HL-60/S4 treated with retinoic acid at 250 ng/mL for 4 days and 3 days (cell line): ENCODE data around the gene KRT5.
"Not testable (repeated sequence)": the region's sequence is repeated elsewhere in the genome, so short reads cannot be mapped to it uniquely, and the experiment has no call there.

ENCODE experiments used
- in situ Hi-C: fragments of 300-500 bp; cut with MboI; formaldehyde crosslinking; loops from 2 replicates; pipeline ENCODE4 v1.7.0; 2022; ENCODE audit warnings: low sequenced_read_pairs

Gene KRT5

DNA sequence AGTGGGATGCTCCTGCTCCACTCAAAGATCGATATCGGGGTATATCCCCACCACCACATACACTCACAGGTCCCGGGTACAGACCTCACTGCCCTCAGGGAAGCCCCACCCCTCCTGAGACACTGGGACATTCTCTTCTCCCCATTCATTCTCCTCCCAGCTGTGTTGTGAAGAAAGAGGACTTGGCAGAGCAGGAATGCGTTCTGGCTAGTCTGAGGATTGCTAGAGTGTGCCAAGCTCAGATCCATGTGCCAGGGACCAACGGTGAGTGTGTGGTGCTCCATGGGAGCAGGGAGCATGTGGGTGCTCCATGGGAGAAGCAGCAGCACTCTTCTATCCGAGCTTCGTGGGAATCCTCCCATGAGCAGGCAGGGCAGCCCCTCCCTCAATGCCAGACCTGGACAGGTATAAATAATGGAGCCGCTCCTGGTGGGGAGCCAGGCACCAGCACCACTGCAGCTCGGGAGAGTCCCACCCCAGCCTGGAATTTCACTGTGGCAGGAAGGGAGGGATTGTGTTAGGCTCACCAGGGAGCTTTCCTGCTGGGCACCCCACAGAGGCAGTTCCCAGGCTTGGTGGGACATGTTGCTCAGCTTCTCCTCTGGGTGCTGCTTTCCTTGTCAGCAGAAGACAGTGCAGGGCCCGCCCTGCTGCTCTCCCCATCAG lies 2.3 kb upstream of the KRT5 start:
- in situ Hi-C loops: no loop called here

DNA sequence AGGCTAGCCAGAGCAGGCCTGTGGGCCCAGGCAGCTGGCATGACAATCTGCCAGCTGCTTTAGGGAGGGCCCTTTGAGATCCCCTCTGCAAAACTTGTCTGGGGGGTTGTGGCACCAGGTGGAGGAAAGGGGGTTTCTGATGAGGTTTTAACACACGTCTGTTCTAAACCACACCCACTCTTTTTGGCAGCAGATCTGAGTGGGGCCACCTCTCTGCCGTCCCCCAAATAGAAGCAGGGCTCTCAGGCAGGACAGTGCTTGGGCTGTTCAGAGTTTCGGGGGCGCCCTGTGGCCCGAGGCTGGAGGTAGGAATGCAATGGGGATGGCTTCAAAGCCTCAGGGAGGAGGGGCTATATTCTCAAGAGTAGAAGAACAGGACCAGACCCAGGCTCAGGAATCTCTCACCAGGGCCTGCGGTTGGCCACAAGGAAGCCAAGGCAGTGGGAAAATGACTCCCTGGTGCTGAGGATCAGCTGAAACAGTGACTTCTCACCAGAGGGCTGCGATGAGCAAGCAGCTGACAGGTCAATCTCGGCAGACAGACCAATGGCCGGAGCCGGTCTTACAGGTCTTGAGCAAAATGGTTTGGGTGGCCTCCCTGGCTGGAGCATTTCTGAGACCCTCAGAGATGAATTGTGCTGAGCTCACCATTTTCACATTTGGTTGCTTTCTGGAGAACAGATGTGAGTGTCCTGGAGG lies 1.5 kb upstream of the KRT5 start:
- in situ Hi-C loops: no loop called here

DNA sequence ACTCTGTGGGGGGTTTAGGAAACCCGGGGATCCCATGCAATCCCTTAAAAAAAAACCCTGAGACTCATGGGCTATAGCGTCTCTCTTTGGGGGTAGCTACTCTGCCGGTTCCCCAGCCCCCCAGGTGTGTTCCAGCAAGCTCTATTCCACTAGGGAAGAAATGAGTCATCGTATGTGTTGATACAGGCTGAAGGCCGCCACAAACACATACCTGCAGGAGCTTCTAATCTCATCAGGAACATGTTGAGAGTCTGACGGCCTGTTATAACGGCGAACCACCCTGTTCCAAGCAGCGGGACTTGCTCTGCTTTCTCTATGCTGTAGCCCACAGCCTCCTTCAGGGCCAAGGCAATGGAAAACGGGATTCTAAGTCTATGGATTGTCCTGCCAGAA lies 977 bp upstream of the KRT5 start:
- in situ Hi-C loops: no loop called here

DNA sequence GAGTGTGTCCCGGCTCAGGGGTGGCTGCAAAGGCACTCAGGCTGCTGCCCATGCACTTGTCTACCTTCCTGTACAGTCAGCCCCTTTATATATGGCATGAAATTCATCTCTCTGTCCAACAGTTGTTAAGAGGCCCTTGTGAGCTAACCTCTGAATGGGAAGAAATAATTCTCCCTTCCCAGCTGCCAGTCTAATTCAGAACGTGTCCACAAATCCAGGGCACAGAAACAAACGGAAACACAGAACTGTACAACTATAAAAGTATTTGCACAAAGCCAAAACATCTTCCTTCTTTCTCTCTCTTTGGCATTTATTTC lies 849 bp downstream of the KRT5 start:
- in situ Hi-C loops: no loop called here

DNA sequence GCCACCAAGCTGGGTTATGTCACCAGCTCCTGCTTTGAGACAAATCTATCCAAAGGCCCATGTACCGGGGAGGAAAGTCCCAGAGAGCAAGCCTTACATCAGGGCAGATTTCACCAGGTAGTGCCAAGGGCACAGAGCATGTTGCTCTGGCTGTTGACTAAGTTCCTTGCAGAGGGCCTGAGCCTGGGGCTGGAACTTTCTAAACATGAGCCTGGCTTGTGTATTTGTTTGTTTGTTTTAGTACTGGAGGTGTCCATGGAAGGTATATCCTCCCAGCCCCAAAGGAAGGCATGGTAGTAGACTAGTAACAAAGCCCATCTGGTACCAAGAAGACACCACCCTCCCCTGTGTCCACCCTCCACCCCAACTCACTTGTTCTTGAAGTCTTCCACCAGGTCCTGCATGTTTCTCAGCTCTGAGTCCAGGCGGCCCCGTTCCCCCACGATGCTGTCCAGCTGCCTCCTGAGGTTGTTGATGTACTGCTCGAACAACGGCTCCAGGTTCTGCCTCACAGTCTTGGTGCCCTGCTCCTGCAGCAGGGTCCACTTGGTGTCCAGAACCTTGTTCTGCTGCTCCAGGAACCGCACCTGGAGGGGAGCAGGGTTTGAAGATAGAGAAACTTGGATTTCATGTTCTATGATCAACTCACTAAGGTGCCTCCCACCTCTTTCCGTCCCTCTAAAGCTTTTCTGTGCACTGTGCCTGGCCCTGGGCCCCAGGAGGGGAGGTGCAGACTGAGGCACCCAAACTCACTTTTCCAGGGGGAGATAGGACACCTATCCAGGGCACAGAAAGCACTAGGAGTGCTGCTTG lies 1.4 kb downstream of the KRT5 start:
- in situ Hi-C loops: no loop called here

DNA sequence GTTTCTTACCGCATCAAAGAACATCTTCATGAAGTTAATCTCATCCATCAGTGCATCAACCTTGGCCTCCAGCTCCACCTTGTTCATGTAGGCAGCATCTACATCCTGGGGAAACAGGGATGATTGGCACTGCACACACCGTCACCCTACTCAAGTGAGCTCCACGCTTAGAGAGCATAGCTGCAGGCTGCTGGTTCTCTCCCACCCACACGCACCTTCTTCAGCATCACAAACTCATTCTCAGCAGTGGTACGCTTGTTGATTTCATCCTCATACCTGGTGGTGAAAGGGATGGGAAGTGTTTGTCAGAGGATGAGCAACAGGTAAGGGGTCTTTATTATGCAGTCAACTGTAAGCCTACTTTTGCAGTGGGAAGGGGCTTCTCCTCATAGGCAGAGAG lies 2.3 kb downstream of the KRT5 start:
- in situ Hi-C loops: no loop called here

DNA sequence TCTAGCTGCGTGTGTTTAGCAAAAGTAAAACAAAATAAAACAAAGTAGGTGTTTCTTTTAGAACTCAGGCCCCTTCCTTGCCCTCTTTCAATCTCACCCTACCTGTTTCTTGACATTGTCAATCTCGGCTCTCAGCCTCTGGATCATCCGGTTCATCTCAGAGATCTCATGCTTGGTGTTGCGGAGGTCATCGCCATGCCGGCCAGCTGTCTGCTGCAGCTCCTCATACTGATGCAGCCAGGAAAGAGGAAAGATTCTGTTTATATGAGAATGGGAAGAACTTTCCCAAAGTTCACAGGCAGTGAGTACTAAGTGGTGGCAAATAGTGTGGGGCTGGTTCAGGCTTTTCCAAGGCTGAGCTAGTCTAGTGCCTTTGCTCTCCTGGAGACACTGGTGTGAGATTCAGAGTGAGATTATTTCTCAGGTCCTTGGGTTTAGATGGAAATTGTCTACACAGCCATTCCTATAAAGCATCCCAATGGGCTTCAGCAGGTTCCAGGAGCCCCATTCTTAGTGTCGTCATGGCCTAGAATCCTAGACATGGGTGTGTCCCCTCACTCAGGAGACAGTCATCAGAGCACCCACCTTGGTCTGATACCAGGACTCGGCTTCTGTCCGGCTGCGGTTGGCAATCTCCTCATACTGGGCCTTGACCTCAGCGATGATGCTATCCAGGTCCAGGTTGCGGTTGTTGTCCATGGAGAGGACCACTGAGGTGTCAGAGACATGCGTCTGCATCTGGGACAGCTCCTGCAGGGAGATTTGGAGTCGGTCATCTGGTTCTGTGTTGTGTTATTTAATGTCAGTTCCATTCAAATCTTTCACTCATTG lies 3.0 kb downstream of the KRT5 start:
- in situ Hi-C loops: no loop called here

DNA sequence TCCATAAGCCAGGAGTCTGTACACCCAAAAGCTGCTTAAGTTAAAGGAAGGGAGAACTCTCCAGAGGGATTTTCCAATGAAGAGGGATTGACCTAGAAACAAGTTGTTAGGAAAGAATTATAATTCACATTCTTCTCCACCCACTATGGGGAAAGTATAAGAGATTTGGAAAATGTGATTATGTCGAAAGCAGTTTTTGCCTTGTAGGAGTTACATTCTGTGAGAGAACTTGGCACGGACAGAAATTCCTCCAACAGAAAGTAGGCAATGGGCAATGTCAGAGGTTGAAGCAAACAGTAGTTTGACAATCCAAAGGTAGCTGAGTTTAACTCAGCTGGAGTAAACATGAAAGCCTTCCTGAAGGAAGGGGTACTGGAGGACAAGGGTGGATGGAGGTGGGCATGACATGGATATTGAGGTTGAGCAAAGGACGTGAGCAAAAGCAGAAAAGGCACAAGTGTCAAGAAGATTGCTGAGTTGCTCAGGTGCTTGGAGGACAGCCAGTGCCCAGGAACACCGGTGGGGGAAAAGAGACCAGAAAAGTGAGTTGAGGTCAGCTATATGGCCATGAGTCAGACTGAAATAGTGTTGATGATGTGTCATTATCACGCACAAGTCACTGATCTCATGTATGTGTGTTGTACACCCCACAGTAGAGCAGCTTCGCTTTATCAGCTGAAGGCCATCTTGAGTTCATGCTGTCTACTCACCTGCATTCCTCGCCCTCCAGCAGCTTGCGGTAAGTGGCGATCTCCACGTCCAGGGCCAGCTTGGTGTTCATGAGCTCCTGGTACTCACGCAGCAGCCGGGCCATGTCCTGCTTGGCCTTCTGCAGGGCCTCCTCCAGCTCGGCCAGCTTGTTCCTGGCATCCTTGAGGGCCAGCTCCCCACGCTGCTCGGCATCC lies 4.0 kb downstream of the KRT5 start:
- in situ Hi-C loops: no loop called here

DNA sequence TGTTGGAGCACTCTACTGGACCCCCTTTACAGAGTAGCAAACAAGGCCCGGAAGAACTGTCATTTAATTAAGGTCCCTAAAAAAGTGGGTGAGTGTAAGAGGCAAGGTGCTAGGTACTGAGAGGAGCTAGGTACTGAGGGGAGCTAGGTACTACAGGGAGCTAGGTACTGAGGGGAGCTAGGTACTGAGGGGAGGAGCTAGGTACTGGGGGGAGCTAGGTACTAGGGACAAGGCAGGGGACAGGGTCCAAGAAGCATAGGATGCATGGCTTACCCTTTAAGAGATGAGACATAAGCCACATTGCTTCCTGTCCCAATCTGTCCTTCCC lies 4.9 kb downstream of the KRT5 start:
- in situ Hi-C loops: no loop called here

DNA sequence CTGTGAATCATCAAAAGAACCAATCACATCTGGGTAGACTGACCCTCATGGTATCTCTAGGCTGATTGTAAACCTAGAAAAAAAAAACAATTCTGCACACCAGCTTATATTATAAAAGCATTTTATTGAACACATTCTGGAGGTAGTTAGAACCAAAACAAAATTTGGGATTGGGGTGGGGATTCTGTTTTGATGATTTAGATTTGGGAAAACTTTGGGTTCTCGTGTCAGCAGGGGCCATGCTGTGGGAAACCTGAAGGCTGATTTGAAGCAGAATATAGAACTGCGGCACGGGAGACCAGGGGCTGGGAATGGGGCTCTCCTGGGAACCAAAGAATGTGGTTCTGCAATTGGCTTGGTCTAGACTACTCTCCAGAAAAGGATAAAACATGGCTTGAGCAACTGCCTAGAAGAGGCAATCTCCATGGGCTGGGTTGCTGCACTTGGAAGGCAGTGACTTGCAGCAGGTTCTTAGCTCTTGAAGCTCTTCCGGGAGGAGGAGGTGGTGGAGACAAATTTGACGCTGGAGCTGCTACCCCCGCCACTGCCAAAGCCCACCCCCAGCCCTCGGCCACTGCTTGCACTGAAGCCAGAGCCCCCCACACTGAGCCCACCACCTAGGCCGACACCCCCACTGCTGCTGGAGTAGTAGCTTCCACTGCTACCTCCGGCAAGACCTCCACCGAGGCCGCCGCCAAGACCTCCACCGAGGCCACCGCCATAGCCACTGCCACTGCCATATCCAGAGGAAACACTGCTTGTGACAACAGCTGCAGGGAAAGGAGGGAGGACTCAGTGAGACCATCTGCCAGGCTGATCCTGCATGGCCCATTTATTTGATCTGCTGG lies 5.5 kb downstream of the KRT5 start:
- in situ Hi-C loops: no loop called here

DNA sequence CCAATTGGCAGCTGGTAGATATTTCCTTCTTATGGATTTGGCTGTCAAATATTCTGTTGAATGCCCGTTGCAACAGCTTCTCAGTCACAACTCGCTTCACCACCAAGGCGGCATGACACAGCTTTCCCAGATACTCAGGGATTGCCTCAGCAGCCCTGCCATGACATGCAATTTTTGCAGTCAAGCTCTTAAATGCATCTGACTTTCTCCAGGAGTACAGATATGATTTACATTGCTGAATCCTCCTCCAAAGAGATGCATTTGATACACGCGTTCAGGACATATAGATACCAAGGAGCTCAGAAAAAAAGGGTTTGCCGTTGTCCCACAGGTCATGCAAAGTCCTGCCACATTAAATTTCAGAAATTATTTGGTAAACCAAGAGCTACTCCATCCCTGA lies 6.5 kb downstream of the KRT5 start:
- in situ Hi-C loops: no loop called here

DNA sequence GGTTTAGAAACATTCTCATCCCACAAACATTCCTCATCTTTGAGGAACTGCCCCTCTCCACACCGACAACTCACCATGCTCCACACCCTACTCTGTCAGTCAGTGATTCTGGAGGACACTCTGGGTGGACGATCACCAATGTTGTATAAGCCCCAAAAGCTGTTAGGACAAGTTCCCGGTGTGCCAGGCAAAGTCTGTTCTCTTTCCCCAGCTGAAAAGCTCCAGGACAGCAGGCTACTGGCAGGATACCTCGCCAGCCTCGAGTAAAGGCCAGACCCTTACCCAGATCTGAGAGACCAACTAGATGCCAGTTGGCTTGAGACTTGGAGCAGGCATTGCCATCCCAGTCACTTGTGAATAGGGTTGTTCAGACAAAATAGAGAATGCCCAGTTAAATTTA lies 12.0 kb downstream of the KRT5 start:
- in situ Hi-C loops: no loop called here

DNA sequence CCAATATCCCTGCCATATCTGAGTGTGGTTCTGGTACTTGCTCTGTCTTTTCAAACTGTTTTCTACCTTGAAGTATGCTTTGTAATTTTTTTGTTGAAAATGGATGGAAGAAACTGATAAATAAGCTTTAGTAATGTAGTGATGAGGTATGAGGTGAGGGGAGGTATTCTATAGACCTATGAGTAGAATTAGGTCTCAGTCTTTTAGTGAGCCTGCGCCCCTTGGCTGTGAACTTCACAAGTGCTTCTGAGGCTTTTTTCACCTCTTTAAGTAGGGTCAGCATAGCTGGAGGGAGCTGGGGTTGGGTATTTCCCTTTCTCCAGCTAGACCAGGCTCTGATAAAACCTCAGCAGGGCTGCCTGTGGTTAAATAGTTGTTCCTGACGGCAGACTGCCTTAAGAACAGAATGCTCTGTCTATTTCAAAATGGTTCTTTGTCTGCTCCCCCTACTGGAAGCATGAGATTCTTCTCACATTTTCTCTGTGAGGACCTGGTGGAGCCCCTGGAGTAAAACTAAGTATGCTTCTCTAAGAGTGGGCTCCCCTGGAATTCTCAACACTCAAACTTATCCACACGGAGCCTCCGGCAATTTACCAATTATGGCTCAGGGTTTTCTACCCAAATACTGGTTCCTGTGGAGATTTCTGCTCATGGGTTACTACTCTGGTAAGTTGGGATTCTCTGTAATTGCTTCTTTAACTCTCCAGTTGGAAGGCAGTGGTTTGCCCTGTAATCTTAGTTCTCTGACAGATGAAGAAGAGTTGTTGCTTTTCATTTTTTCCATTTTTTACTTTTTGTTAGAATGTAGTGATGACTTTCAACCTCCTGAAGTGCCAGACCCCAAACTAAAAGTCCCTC lies 13.1 kb downstream of the KRT5 start:
- in situ Hi-C loops: no loop called here

DNA sequence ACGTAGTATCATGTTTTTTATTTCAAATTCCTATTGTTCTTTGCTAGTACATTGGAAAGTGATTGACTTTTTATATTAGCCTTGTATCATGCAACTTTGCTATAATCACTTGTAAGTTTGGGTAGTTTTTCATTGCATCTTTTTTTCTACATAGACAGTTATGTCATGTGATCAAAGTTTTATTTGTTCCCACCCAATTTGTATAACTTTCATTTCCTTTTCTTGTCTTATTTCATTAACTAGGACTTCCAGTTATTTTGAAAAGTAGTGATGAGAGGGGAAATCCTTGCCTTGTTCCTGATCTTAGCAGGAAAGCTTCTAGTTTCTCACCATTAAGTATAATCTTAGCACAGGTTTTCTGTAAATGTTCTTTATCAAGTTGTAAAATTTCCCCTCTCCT lies 17.3 kb downstream of the KRT5 start:
- in situ Hi-C loops: no loop called here

DNA sequence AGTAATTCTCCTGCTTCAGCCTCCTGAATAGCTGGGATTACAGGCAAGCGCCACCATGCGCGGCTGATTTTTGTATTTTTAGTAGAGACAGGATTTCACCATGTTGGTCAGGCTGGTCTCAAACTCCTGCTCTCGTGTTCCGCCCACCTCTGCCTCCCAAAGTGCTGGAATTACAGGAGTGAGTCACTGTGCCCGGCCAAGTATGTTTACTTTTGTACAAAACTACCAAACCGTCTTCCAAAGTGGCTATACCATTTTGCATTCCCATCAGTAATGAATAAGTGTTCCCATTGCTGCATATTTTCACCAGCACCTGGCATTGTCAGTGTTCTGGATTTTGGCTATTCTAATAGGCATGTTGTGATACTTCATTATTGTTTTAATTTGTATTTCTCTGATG lies 18.7 kb downstream of the KRT5 start:
- in situ Hi-C loops: no loop called here

DNA sequence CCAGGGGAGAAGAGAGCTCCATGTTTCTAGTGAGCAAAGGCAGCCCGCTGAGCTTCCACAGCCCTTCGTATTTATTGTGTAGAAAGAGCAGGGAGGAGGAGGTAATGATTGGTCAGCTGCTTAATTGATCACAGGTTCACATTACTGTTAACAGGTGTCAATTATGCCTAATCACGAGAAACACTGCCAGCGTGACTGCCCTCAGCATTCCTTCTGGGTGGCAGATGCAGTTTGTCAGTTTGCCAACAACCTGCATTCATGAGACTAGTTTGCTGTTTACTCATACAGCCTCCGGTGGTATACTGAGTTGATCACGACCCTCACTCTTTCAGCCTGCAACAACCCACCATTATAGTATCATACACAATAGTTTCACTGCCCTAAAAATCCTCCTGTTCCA lies 19.6 kb downstream of the KRT5 start:
- in situ Hi-C loops: not testable (repeated sequence)

DNA sequence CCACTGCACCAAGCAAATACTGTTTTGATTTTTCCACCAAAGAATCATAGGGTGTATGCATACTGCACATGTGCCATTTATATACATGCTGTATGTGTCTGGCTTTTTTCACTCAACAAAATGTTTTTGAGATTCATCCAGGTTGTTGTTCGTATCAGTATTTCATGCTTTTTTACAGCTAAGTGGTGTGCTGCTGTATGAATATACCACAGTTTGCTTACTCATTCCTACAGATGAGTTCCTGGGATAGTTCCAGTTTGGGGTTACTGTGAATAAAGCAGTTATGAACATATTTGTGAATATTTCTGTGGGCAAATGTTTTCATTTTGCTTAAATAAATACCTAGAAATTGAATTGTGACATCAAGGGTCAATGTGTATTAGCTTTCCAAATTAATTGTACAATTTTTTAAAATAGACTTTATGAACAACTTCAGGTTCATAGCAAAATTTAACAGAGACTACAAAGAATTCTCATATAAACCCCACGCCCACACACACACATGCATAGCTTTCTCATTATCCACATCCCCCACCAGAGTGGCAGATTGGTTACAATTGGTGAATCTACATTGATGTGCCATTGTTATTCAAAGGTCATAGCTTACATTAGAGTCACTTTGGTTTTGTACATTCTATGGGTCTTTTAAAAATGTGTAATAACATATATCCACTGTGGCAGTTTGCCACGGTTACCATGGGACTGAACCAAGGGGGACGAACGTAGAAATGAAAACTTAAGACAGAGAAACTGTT lies 20.2 kb downstream of the KRT5 start:
- in situ Hi-C loops: no loop called here

DNA sequence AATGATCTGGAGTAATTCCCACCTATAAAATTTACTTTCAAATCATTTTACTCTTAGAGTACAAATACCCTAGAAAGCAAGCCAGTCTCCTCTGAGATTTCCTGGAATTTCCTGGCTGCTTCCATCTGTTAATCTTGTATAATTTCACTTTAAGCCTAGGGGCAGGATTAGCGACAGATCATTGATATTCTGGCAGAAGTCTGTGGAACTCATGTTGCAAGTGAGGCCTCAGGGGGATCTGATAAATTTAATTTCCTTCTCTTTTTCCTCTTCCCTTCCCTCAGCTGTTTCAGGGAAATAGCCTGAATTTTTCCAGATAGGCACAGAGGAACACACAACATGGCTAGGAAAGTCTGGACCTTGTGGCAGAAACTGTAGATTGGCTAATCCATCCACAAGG lies 21.2 kb downstream of the KRT5 start:
- in situ Hi-C loops: no loop called here
